NCI-H2227 (cell line): ENCODE measurements around the gene ZNF320.
"Not testable (repeated sequence)": the region's sequence is repeated elsewhere in the genome, so short reads cannot be mapped to it uniquely, and the experiment has no call there.

Experiments
- DNase-seq: peaks from one replicate; lab custom pipeline; 2025; ENCODE audit not compliant: unreplicated experiment; lab: John Stamatoyannopoulos, UW

ZNF320 gene

GRCh38 chr19:52897138-52897935 is at the start of gene ZNF320:
ZNF320 (minus strand) TSS chr19:52897635; CDS start chr19:52890255, 7,380 bp downstream.
- DNase-seq, result peak; percentile 99

- DNase-seq, result peak; percentile 77
Observed at GRCh38 chr19:52946322-52947310, 49.2 kb upstream of the ZNF320 start.

GRCh38 chr19:52945652-52946321 is 48.4 kb upstream of the ZNF320 start:
- no peak for DNase-seq

GRCh38 chr19:52944703-52945493 is 47.5 kb upstream of the ZNF320 start:
- DNase-seq, result not testable (repeated sequence)

GRCh38 chr19:52943884-52944643 is 46.6 kb upstream of the ZNF320 start:
- no peak for DNase-seq

- no peak for DNase-seq
Observed at GRCh38 chr19:52943134-52943883, 45.9 kb upstream of the ZNF320 start.

GRCh38 chr19:52942386-52943133 is 45.1 kb upstream of the ZNF320 start:
- DNase-seq, result peak; percentile 95

GRCh38 chr19:52941941-52942385 is 44.5 kb upstream of the ZNF320 start:
- DNase-seq, result peak; percentile 70

GRCh38 chr19:52941523-52941922 is 44.1 kb upstream of the ZNF320 start:
- DNase-seq, result peak; percentile 53

- DNase-seq, result not testable (repeated sequence)
Observed at GRCh38 chr19:52940905-52941304, 43.5 kb upstream of the ZNF320 start.

- no peak for DNase-seq
Observed at GRCh38 chr19:52938761-52939160, 41.3 kb upstream of the ZNF320 start.

GRCh38 chr19:52936954-52937325 is 39.5 kb upstream of the ZNF320 start:
- no peak for DNase-seq

GRCh38 chr19:52936151-52936953 is 38.9 kb upstream of the ZNF320 start:
- no peak for DNase-seq

- DNase-seq, result no peak
Observed at GRCh38 chr19:52935434-52935833, 38.0 kb upstream of the ZNF320 start.

- DNase-seq, result not testable (repeated sequence)
Observed at GRCh38 chr19:52924641-52925040, 27.2 kb upstream of the ZNF320 start.

GRCh38 chr19:52923778-52924593 is 26.6 kb upstream of the ZNF320 start:
- DNase-seq, result no peak
